GM23248 (cell line): Measurements from ENCODE around the gene MARCHF3. TPM values are rescaled to one million over a fixed set of nuclear protein-coding genes. Genes with fewer than 3 reads are reported as not detected.
A peak's percentile ranks its signal among the peaks of the same experiment; 100 is the strongest.

Experiments
- DNase-seq: peaks from one replicate; pipeline ENCODE4 v3.0.0-alpha.2; 2015
- H2AFZ ChIP-seq: fragments of 200-600 bp; sonication (generic); 2 replicates; pipeline ENCODE4 v1.6.1; 2016; ENCODE audit warnings: antibody characterized with exemption
- H3F3A ChIP-seq: fragments of 200-600 bp; sonication (generic); 2 replicates; pipeline ENCODE4 v1.6.1; 2016; ENCODE audit warnings: mild to moderate bottlenecking, antibody characterized with exemption, mixed run types; ENCODE audit not compliant: insufficient read depth
- H3K27ac ChIP-seq: fragments of 200-600 bp; sonication (generic); 2 replicates; pipeline ENCODE4 v1.5.1; 2016; ENCODE audit warnings: mild to moderate bottlenecking
- H3K27me3 ChIP-seq: fragments of 200-600 bp; sonication (generic); replicated peaks from 2 replicates; pipeline ENCODE4 v1.6.1; 2016; ENCODE audit warnings: mild to moderate bottlenecking; ENCODE audit not compliant: insufficient read depth
- H3K36me3 ChIP-seq: fragments of 200-600 bp; sonication (generic); 2 replicates; pipeline ENCODE4 v1.6.1; 2016; ENCODE audit warnings: low read depth, mild to moderate bottlenecking
- H3K4me1 ChIP-seq: fragments of 200-600 bp; sonication (generic); 2 replicates; pipeline ENCODE4 v1.6.1; 2016; ENCODE audit warnings: mild to moderate bottlenecking; ENCODE audit not compliant: insufficient read depth
- H3K4me2 ChIP-seq: fragments of 200-600 bp; sonication (generic); one replicate; pipeline ENCODE4 v1.6.1; 2016; ENCODE audit warnings: mild to moderate bottlenecking; ENCODE audit not compliant: unreplicated experiment
- H3K4me3 ChIP-seq: fragments of 200-600 bp; sonication (generic); 2 replicates; pipeline ENCODE4 v1.5.1; 2016; ENCODE audit warnings: mild to moderate bottlenecking
- H3K79me2 ChIP-seq: fragments of 200-600 bp; sonication (generic); 2 replicates; pipeline ENCODE4 v1.6.1; 2016; ENCODE audit warnings: mild to moderate bottlenecking; ENCODE audit not compliant: insufficient read depth
- H3K9ac ChIP-seq: fragments of 200-600 bp; sonication (generic); 2 replicates; pipeline ENCODE4 v1.6.1; 2016; ENCODE audit warnings: mild to moderate bottlenecking
- H3K9me2 ChIP-seq: fragments of 200-600 bp; sonication (generic); 2 replicates; pipeline ENCODE4 v1.6.1; 2016; ENCODE audit warnings: mixed run types, mild to moderate bottlenecking, moderate library complexity; ENCODE audit not compliant: insufficient read depth
- H3K9me3 ChIP-seq: fragments of 200-600 bp; sonication (generic); one replicate; pipeline ENCODE4 v1.6.1; 2017; ENCODE audit warnings: low read depth
- H4K20me1 ChIP-seq: fragments of 200-600 bp; sonication (generic); 2 replicates; pipeline ENCODE4 v1.6.0; 2016; ENCODE audit not compliant: insufficient read depth
- EZH2 ChIP-seq: fragments of 200-600 bp; sonication (generic); IDR thresholded peaks from 2 replicates; pipeline ENCODE4 v1.6.1; 2018; ENCODE audit warnings: antibody characterized with exemption, mild to moderate bottlenecking; ENCODE audit not compliant: insufficient read depth, poor library complexity, severe bottlenecking
- EZH2phosphoT487 ChIP-seq: fragments of 200-600 bp; sonication (generic); IDR thresholded peaks from 2 replicates; pipeline ENCODE4 v1.6.1; 2018; ENCODE audit warnings: antibody characterized with exemption, moderate library complexity, mild to moderate bottlenecking, low read depth; ENCODE audit not compliant: insufficient read depth
- WGBS, 2 experiments: methylation state at CpG; one replicate each; pipeline ENCODE4 v1.1.6; 2015 to 2017; ENCODE audit warnings: low lambda C conversion rate in 2 of 2, low coverage in 1 of 2; ENCODE audit errors: missing lambda C conversion rate in 2 of 2; 5-methylcytosine and 5-hydroxymethylcytosine counted together
- in situ Hi-C: fragments of 300-500 bp; cut with MboI; formaldehyde crosslinking; loops from 2 replicates; pipeline ENCODE4 v1.15.0; 2020
- polyA plus RNA-seq: library from polyadenylated mRNA; unstranded; fragments of >200 nt; fragmentation: Nextera tagmentation; extraction: Ambion mirVana; gene quantifications from 2 replicates; pipeline ENCODE4 v1.2.1, GENCODE V29; 2016
- total RNA-seq: library from RNA; depleted of rRNA; stranded (reverse); fragments of >200 nt; shearing (Covaris generic); gene quantifications from 2 replicates; pipeline ENCODE4 v1.2.3, GENCODE V29; 2014

The MARCHF3 gene
- total and polyA plus RNA-seq, 2 experiments from 2014 or later = 3.8 to 5.8 TPM

DNA sequence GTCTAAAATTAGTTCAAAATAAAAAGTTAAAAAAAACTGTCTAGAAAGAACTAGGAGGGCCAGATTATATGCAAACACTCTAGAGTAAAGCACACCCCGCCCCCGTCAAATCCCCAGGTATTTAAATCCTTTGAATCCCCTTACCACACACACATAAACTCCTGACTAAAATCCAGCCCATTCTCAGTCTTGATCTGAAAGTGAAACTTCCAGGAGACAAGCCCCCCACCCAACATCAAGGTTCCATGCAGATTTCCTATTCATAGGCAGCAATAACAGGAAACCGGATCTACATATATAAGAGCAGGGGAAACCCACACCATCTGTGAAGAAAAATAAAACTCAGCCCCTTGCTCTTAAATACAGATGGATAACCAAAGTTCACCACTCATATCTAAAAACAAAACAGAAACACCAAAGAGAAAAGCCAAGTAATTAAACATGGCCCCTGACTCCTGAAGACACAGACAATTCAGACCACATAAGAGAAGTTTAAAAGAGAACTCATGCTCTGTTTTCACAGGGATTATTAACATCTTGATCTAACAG lies 42.3 kb downstream of the MARCHF3 start:
- Histone ChIP-seq H3K27ac (no peak overlapping the region), H3K9me3 (no peaks in the 10 kb centered on the region), H3K79me2 (no peaks in the 10 kb centered on the region), H3K9ac (no peak overlapping the region), H3K4me1 (peaks cover 18% of the 10 kb centered on the region), H4K20me1 (no peaks in the 10 kb centered on the region), H3K4me3 (no peak overlapping the region), H2AFZ (no peak overlapping the region), H3F3A (peaks cover 11% of the 10 kb centered on the region), H3K4me2 (no peak overlapping the region), H3K9me2 (no peaks in the 10 kb centered on the region), H3K36me3 (no peaks in the 10 kb centered on the region), H3K27me3 (no peaks in the 10 kb centered on the region)
- in situ Hi-C loops = no loop called here
- WGBS, 2 experiments = 98% methylated on average over 3 of the region's 3 CpGs
- no peak for TF ChIP-seq EZH2
- no peak for TF ChIP-seq EZH2phosphoT487
- DNase-seq = no peak

DNA sequence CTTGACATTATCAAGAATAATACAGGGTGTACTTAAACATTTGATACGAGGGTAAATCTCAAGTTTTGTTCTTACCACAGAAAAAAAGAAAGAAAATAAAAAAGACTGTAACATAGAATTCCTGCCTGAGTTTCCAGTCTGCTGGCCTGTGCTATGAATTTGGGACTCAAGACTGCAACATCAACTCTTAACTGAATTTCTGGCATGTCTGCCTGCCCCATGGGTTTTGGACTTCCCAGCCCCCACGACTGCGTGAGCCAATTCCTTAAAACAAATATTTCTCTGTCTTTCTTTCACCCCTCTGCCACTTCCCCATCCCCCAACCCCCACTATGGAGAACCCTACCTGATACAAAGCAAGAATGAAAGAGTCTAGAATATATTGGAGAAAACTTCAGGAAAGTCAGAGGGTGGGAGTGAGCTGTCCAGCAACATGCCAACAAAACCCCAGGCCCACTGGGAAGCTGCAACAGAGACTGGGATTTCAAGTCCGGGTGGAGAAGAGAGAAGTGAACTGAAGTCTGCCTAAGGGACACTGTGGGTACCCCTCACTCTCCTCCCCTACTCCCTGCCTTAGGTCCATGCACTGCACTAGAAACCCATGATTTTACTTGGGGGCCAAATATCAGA lies 43.0 kb downstream of the MARCHF3 start:
- Histone ChIP-seq H3K4me2 (no peak overlapping the region), H3K4me3 (no peak overlapping the region), H3K27ac (no peak overlapping the region), H3K9ac (no peak overlapping the region), H3K9me3 (no peaks in the 10 kb centered on the region), H3K4me1 (peaks cover 18% of the 10 kb centered on the region), H3F3A (peaks cover 11% of the 10 kb centered on the region), H3K27me3 (no peaks in the 10 kb centered on the region), H3K79me2 (no peaks in the 10 kb centered on the region), H3K9me2 (no peaks in the 10 kb centered on the region), H3K36me3 (no peaks in the 10 kb centered on the region), H2AFZ (no peak overlapping the region), H4K20me1 (no peaks in the 10 kb centered on the region)
- in situ Hi-C loops = no loop called here
- WGBS, 2 experiments = 94 to 100% methylated on average over 4 of the region's 4 CpGs
- TF ChIP-seq EZH2 (no peak), EZH2phosphoT487 (no peak)
- DNase-seq = no peak

DNA sequence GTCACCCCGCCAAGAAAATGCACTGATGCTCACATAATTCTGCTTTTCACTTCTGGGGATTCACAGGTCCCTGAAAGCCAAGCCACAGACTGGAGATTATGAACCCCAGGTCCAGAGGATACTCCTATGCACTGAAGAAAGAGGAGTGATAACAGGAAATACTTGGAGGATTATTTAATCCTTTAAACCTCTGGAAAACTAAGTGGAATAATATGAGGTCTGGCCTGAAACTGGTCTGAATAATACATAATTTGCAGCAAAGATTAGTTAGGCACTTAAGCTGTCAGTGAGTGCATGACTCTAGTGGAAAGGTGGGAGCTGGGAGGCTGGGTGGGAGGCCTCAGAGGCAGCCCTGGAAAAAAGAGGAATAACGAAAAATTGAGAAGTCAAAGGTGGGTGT lies 45.7 kb downstream of the MARCHF3 start:
- TF ChIP-seq EZH2phosphoT487 (no peak), EZH2 (no peak)
- in situ Hi-C loops = no loop called here
- Histone ChIP-seq H3K9me3 (no peaks in the 10 kb centered on the region), H3K36me3 (no peaks in the 10 kb centered on the region), H3F3A (peaks cover 11% of the 10 kb centered on the region), H3K4me2 (peak overlapping the region; percentile 37), H3K4me1 (peaks cover 18% of the 10 kb centered on the region), H3K4me3 (no peak overlapping the region), H3K9me2 (no peaks in the 10 kb centered on the region), H4K20me1 (no peaks in the 10 kb centered on the region), H3K27ac (no peak overlapping the region), H3K9ac (no peak overlapping the region), H3K27me3 (no peaks in the 10 kb centered on the region), H2AFZ (no peak overlapping the region), H3K79me2 (no peaks in the 10 kb centered on the region)
- WGBS, 2 experiments = 51 to 69% methylated on average over 2 of the region's 2 CpGs
- DNase-seq = peak; percentile 59

DNA sequence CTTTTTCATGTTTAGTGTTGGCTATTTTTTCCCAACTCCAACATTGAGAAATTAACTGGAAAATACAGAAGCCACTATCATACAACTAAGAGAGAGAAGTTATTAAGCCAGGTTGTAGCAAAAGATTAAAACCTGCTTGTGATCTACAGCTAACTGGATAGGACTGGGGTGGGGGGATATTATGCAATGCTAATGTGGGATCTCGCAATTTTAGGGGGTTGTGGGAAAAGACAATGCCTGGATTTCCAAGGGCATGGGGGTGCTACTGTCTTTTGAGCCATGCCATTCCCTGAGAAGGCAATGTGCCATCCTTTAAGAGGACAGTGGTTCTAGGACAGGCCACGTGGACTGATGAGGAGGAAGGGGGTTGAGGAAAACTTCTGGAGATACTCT lies 46.5 kb downstream of the MARCHF3 start:
- Histone ChIP-seq H3K27me3 (no peaks in the 10 kb centered on the region), H3K9me2 (no peaks in the 10 kb centered on the region), H3K9ac (no peak overlapping the region), H3F3A (peaks cover 11% of the 10 kb centered on the region), H3K79me2 (no peaks in the 10 kb centered on the region), H3K9me3 (no peaks in the 10 kb centered on the region), H3K4me1 (peaks cover 18% of the 10 kb centered on the region), H4K20me1 (no peaks in the 10 kb centered on the region), H3K4me2 (peak overlapping the region; percentile 37), H3K36me3 (no peaks in the 10 kb centered on the region), H3K4me3 (no peak overlapping the region), H2AFZ (no peak overlapping the region), H3K27ac (no peak overlapping the region)
- WGBS, 2 experiments = 97 to 98% methylated on average over 2 of the region's 2 CpGs
- in situ Hi-C loops = no loop called here
- TF ChIP-seq EZH2 (no peak), EZH2phosphoT487 (no peak)
- DNase-seq = no peak
